HG03039 (cell line): ENCODE measurements around the gene USP17L27.
"Not testable (repeated sequence)": the region's sequence is repeated elsewhere in the genome, so short reads cannot be mapped to it uniquely, and the experiment has no call there.

Experiments used
- ATAC-seq: cut with Tn5 transposase; IDR thresholded peaks from one replicate; pipeline ENCODE4 v1.9.1; 2021; ENCODE audit warnings: mild to moderate bottlenecking, moderate library complexity; ENCODE audit not compliant: unreplicated experiment

The USP17L27 gene, protein sequence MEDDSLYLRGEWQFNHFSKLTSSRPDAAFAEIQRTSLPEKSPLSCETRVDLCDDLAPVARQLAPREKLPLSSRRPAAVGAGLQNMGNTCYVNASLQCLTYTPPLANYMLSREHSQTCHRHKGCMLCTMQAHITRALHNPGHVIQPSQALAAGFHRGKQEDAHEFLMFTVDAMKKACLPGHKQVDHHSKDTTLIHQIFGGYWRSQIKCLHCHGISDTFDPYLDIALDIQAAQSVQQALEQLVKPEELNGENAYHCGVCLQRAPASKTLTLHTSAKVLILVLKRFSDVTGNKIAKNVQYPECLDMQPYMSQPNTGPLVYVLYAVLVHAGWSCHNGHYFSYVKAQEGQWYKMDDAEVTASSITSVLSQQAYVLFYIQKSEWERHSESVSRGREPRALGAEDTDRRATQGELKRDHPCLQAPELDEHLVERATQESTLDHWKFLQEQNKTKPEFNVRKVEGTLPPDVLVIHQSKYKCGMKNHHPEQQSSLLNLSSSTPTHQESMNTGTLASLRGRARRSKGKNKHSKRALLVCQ

DNA sequence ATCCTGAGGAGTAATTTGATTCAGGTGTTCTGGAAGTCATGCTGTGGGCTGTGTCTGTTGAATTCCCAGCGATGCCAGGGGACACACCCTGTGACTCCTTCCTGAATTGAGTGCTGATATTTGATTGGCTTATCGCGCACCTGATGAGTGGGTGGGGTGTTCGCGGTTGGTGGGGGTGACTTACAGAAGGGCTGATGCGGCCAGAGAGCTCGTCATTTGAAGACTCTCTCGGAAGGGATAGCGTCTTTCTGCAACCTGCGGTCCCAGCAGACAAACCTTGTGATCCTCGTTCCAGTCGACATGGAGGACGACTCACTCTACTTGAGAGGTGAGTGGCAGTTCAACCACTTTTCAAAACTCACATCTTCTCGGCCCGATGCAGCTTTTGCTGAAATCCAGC, at the start of gene USP17L27:
Gene USP17L27, plus strand, starts transcription at position 301 of the 400 bp plus-strand sequence. Its CDS starts 0 bp downstream, at position 301.
- ATAC-seq, result not testable (repeated sequence)

- ATAC-seq, result not testable (repeated sequence)
Measured at GRCh38 chr4:9324191-9324590, 19.8 kb upstream of the USP17L27 start.

DNA sequence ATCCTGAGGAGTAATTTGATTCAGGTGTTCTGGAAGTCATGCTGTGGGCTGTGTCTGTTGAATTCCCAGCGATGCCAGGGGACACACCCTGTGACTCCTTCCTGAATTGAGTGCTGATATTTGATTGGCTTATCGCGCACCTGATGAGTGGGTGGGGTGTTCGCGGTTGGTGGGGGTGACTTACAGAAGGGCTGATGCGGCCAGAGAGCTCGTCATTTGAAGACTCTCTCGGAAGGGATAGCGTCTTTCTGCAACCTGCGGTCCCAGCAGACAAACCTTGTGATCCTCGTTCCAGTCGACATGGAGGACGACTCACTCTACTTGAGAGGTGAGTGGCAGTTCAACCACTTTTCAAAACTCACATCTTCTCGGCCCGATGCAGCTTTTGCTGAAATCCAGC, 19.1 kb upstream of the USP17L27 start, which contains the start of gene USP17L24:
Gene USP17L24, plus strand, starts transcription at position 301 of the 400 bp plus-strand sequence. Its CDS starts 0 bp downstream, at position 301.
- not testable (repeated sequence) for ATAC-seq

- ATAC-seq, result not testable (repeated sequence)
Measured at GRCh38 chr4:9329611-9330010, 14.3 kb upstream of the USP17L27 start, which contains the start of gene USP17L25. TSS of gene USP17L25 (plus strand) at chr4:9329911. CDS start at chr4:9329911, 0 bp downstream.

DNA sequence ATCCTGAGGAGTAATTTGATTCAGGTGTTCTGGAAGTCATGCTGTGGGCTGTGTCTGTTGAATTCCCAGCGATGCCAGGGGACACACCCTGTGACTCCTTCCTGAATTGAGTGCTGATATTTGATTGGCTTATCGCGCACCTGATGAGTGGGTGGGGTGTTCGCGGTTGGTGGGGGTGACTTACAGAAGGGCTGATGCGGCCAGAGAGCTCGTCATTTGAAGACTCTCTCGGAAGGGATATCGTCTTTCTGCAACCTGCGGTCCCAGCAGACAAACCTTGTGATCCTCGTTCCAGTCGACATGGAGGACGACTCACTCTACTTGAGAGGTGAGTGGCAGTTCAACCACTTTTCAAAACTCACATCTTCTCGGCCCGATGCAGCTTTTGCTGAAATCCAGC, 9.6 kb upstream of the USP17L27 start, which contains the start of gene USP17L26:
Gene USP17L26, plus strand, starts transcription at position 301 of the 400 bp plus-strand sequence. Its CDS starts 0 bp downstream, at position 301.
- ATAC-seq, result not testable (repeated sequence)

GRCh38 chr4:9339103-9339502, 4.8 kb upstream of the USP17L27 start, which contains the start of gene USP17L5:
TSS of gene USP17L5 (plus strand) at chr4:9339403. CDS start at chr4:9339403, 0 bp downstream.
- ATAC-seq, result not testable (repeated sequence)

DNA sequence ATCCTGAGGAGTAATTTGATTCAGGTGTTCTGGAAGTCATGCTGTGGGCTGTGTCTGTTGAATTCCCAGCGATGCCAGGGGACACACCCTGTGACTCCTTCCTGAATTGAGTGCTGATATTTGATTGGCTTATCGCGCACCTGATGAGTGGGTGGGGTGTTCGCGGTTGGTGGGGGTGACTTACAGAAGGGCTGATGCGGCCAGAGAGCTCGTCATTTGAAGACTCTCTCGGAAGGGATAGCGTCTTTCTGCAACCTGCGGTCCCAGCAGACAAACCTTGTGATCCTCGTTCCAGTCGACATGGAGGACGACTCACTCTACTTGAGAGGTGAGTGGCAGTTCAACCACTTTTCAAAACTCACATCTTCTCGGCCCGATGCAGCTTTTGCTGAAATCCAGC, 4.6 kb downstream of the USP17L27 start, which contains the start of gene USP17L28:
Gene USP17L28, plus strand, starts transcription at position 301 of the 400 bp plus-strand sequence. Its CDS starts 0 bp downstream, at position 301.
- ATAC-seq, result not testable (repeated sequence)

- ATAC-seq, result not testable (repeated sequence)
Measured at GRCh38 chr4:9350866-9351265, 6.9 kb downstream of the USP17L27 start.

DNA sequence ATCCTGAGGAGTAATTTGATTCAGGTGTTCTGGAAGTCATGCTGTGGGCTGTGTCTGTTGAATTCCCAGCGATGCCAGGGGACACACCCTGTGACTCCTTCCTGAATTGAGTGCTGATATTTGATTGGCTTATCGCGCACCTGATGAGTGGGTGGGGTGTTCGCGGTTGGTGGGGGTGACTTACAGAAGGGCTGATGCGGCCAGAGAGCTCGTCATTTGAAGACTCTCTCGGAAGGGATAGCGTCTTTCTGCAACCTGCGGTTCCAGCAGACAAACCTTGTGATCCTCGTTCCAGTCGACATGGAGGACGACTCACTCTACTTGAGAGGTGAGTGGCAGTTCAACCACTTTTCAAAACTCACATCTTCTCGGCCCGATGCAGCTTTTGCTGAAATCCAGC, 9.4 kb downstream of the USP17L27 start, which contains the start of gene USP17L29:
Gene USP17L29, plus strand, starts transcription at position 301 of the 400 bp plus-strand sequence. Its CDS starts 0 bp downstream, at position 301.
- ATAC-seq, result not testable (repeated sequence)

GRCh38 chr4:9362829-9363228, 18.9 kb downstream of the USP17L27 start, which contains the start of gene USP17L30:
TSS of gene USP17L30 (plus strand) at chr4:9363129. CDS start at chr4:9363129, 0 bp downstream.
- not testable (repeated sequence) for ATAC-seq

DNA sequence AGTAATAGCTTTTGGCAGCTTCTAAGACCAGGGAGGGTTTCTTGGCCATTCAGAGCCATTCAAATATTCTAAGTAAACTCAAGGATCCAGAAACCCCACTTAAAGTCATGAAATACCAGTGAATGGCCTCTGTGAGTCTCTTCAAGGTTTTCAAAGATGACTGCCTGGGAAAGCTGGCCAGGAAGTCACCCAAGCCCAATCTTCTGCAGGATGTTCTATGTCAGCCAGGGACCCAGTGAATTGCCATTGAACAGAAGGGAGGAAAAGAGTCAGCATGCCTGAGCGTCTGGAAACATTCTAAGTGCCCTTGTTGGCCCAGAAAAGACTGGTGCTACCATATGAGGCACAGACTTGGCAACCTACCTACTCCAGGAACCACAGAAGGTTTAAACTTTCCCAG, 35.9 kb downstream of the USP17L27 start:
- not testable (repeated sequence) for ATAC-seq

GRCh38 chr4:9381012-9381534, 37.1 kb downstream of the USP17L27 start:
- not testable (repeated sequence) for ATAC-seq

GRCh38 chr4:9384126-9384525, 40.2 kb downstream of the USP17L27 start:
- ATAC-seq, result no peak

GRCh38 chr4:9389001-9389400, 45.1 kb downstream of the USP17L27 start:
- not testable (repeated sequence) for ATAC-seq
